HG02981 (cell line): ENCODE results near the gene OR6V1.
A peak's percentile ranks its signal among the peaks of the same experiment; 100 is the strongest.

Experiments used
- ATAC-seq: cut with Tn5 transposase; IDR thresholded peaks from one replicate; pipeline ENCODE4 v1.9.1; 2021; ENCODE audit warnings: mild to moderate bottlenecking, moderate library complexity; ENCODE audit not compliant: unreplicated experiment

Gene OR6V1

DNA sequence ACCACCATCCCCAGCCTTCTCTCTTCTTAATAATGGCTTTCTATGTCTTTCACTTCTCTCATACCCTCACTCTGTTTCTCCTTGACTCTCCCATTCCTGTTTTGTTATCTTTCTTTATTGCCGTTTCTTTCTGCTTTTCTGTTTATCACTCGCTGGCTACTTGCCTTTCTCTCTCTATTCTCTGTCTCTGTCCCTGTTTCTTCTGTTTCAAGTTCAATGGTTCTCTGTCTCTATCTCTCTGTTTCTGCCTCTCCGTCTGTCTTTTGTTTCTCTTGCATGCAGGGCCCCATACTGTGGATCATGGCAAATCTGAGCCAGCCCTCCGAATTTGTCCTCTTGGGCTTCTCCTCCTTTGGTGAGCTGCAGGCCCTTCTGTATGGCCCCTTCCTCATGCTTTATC is at the start of gene OR6V1:
TSS of gene OR6V1 (plus strand) at position 301 of the 400 bp plus-strand sequence. CDS start at position 301, 0 bp downstream.
- ATAC-seq: no peak

GRCh38 chr7:143002898-143003297 is 49.2 kb upstream of the OR6V1 start:
- no peak for ATAC-seq

- ATAC-seq: peak; percentile 62
These were observed 48.6 kb upstream of the OR6V1 start for GRCh38 chr7:143003393-143004051.

- ATAC-seq: no peak
These were observed 46.4 kb upstream of the OR6V1 start for GRCh38 chr7:143005632-143006260.

GRCh38 chr7:143008007-143008901 is 43.9 kb upstream of the OR6V1 start:
- ATAC-seq: peak; percentile 85

- no peak for ATAC-seq
These were observed 40.1 kb upstream of the OR6V1 start for GRCh38 chr7:143012001-143012400.

GRCh38 chr7:143012409-143012808 is 39.7 kb upstream of the OR6V1 start:
- ATAC-seq: no peak

DNA sequence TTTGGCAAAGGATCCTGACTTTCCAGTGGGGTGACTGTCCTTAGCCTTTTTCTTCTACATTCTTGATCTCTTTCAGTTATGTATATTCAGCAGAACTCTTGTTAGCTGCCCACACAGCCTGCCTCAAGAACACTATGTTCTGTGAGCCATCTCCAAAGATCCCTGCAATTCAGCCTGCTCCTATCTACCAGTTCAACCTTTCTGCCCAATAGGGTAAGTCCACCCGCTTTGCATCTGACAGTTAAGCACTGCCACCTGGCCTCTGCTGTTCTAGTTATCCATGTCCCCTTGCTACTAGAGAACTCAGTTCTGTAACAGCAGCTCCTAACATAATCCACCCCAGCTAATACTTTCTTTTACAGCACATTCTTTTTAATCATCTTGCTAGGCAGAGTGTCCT is 38.7 kb upstream of the OR6V1 start:
- no peak for ATAC-seq

GRCh38 chr7:143013893-143014292 is 38.2 kb upstream of the OR6V1 start:
- ATAC-seq: no peak

- peak; percentile 91 for ATAC-seq
These were observed 37.1 kb upstream of the OR6V1 start for GRCh38 chr7:143015084-143015483.

- ATAC-seq: no peak
These were observed 36.1 kb upstream of the OR6V1 start for GRCh38 chr7:143015926-143016490.

- ATAC-seq: no peak
These were observed 35.1 kb upstream of the OR6V1 start for GRCh38 chr7:143016996-143017395.

GRCh38 chr7:143018931-143019330 is 33.2 kb upstream of the OR6V1 start:
- ATAC-seq: no peak

- no peak for ATAC-seq
These were observed 29.1 kb upstream of the OR6V1 start for GRCh38 chr7:143023047-143023446.

DNA sequence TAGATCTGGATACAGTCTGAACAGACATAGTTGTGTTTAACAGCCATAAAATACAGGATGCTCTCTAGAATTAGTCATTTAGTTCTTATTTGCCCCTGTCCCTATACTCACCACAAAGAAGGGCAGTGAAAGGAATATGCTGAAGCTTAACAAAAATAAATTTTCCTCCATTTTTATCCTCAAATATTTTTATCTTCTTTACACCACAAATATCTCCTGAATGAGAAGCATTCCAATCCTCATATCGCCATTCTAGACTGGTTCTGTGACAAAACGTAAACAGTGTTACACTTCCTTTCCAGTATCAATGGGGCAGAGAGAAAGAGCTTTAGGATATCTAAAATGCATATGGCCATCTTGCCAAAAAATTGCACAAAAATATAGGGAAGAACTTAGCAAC is 26.8 kb upstream of the OR6V1 start:
- no peak for ATAC-seq

- ATAC-seq: no peak
These were observed 25.1 kb upstream of the OR6V1 start, which contains the start of gene OR9A2 for GRCh38 chr7:143027032-143027431. Gene OR9A2 (minus strand): TSS chr7:143027132. CDS start chr7:143027132, 0 bp downstream.

DNA sequence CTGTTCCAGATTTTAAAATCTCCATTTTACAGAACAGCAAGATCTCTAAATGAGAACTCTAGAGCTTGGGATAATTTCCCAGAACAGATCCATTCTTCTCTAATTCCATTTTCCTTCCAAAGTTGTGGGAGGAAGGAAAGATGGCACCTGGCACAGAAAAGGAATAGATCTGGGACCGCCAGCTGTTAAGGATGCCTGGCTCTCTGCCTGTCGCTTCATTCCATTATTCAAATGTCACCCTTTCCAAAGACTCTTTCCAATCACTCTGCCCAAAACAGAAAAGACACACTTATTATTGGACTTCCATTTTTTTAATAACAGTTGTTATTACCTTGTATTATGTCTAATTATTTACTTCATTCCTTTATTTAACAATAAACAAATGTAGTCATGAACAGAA is 24.5 kb upstream of the OR6V1 start:
- no peak for ATAC-seq

- no peak for ATAC-seq
These were observed 13.5 kb upstream of the OR6V1 start for GRCh38 chr7:143038635-143039034.

DNA sequence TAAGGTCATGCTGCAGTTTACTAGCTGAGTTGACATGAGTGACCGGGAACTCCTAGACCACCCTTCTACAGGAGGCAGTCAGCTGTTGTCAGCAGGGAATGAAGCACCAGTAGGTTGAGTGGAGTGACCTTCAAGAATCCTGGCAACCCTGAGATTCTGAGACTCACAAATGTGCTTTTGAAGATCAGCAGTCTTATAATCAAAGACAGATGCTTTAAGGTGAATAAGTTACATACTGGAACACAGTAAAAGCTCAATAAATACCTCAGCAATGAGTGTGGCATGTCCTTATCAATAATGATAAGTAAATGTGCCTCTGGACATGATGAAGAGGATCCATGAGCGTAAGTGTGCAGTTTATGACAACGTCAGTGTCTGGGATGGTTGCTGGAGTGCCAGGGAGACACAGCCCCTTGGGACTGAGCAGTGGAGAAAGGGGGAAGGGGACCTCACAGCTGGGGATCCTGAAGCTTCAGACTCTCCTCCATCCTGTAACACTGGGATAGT is 11.9 kb upstream of the OR6V1 start:
- no peak for ATAC-seq

DNA sequence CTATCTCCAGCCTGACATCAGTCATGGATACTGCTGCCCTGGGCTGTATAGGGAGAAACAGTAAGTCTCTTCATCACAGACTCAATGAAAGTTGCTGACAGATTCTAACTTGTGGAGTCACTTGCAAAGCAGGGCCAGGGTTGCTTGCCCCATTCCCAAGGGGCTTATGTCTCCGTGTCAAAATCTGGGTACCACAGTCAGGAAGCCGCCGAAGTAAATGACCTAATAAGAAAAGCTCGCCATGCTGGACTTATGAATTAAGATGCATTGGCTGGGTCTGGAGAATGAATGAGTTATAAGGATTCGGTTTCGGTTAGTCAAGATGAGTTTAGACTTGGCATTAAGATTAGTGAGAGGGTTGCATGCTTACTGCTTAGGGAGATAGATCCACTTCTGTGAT is 10.8 kb upstream of the OR6V1 start:
- no peak for ATAC-seq

- no peak for ATAC-seq
These were observed 9.9 kb upstream of the OR6V1 start for GRCh38 chr7:143042159-143042789.
